Neuronal stem cell (in vitro differentiated cells): ENCODE data around the gene HINT2.

ENCODE experiments used
- DNase-seq: peaks from one replicate; pipeline ENCODE4 v3.0.0-alpha.2; 2013; ENCODE audit warnings: low spot score
- H2AFZ ChIP-seq: one replicate; pipeline ENCODE4 v1.6.1; 2013; ENCODE audit warnings: mild to moderate bottlenecking, low read length, inconsistent platforms
- H2AK5ac ChIP-seq: 2 replicates; pipeline ENCODE4 v1.6.1; 2013; ENCODE audit warnings: low read depth, mild to moderate bottlenecking, inconsistent platforms, low read length, moderate library complexity, mixed read lengths
- H2BK120ac ChIP-seq: 2 replicates; pipeline ENCODE4 v1.6.1; 2013; ENCODE audit warnings: low read depth, mild to moderate bottlenecking, inconsistent platforms, low read length, moderate library complexity, mixed read lengths
- H2BK12ac ChIP-seq: one replicate; pipeline ENCODE4 v1.6.1; 2013; ENCODE audit warnings: low read length, inconsistent platforms
- H2BK15ac ChIP-seq: 2 replicates; pipeline ENCODE4 v1.6.1; 2013; ENCODE audit warnings: mild to moderate bottlenecking, low read length, inconsistent platforms, mixed read lengths
- H2BK5ac ChIP-seq: one replicate; pipeline ENCODE4 v1.6.1; 2013; ENCODE audit warnings: inconsistent platforms, mild to moderate bottlenecking, low read length, moderate library complexity
- H3K14ac ChIP-seq: one replicate; pipeline ENCODE4 v1.6.1; 2013; ENCODE audit warnings: low read length, inconsistent platforms
- H3K18ac ChIP-seq: 2 replicates; pipeline ENCODE4 v1.6.1; 2013; ENCODE audit warnings: low read length, inconsistent platforms
- H3K23ac ChIP-seq: 2 replicates; pipeline ENCODE4 v1.6.1; 2013; ENCODE audit warnings: low read depth, mild to moderate bottlenecking, mixed read lengths, low read length, inconsistent platforms; ENCODE audit not compliant: poor library complexity
- H3K27ac ChIP-seq: replicated peaks from 3 replicates; pipeline ENCODE4 v1.5.1; 2013; ENCODE audit warnings: low read length, inconsistent platforms
- H3K27me3 ChIP-seq, 3 experiments: 2 replicates each; pipeline ENCODE4 v1.6.1; 2013; ENCODE audit warnings: low read length in 3 of 3, mild to moderate bottlenecking in 2 of 3, inconsistent platforms in 1 of 3, low read depth in 1 of 3, mixed read lengths in 1 of 3, moderate library complexity in 1 of 3; ENCODE audit not compliant: control insufficient read depth in 3 of 3, insufficient read depth in 3 of 3
- H3K36me3 ChIP-seq, 2 donors: replicated peaks in 1 of 2; 2 replicates each; pipeline ENCODE4 v1.6.1; 2013; ENCODE audit warnings: low read length in 2 of 2; ENCODE audit not compliant: control insufficient read depth in 2 of 2, insufficient read depth in 2 of 2
- H3K4ac ChIP-seq: 2 replicates; pipeline ENCODE4 v1.6.1; 2013; ENCODE audit warnings: inconsistent platforms, mild to moderate bottlenecking, low read length, moderate library complexity
- H3K4me1 ChIP-seq, 2 donors: 1 replicate in 1 of 2; 2 replicates in 1 of 2; pipeline ENCODE4 v1.6.1; 2013; ENCODE audit warnings: low read length in 2 of 2, low read depth in 1 of 2; ENCODE audit not compliant: control insufficient read depth in 2 of 2, insufficient read depth in 1 of 2
- H3K4me2 ChIP-seq: one replicate; pipeline ENCODE4 v1.6.1; 2013; ENCODE audit warnings: mild to moderate bottlenecking, low read length, inconsistent platforms; ENCODE audit not compliant: insufficient read depth, poor library complexity, severe bottlenecking
- H3K4me3 ChIP-seq, 2 donors: 2 replicates each; pipeline ENCODE4 v1.5.1; 2013; ENCODE audit warnings: low read length in 2 of 2, mild to moderate bottlenecking in 2 of 2, inconsistent platforms in 1 of 2, moderate library complexity in 1 of 2
- H3K79me1 ChIP-seq: one replicate; pipeline ENCODE4 v1.6.1; 2013; ENCODE audit warnings: low read depth, mild to moderate bottlenecking, inconsistent platforms, low read length, moderate library complexity
- H3K9ac ChIP-seq: one replicate; pipeline ENCODE4 v1.6.1; 2013; ENCODE audit warnings: mild to moderate bottlenecking, low read depth, low read length, inconsistent platforms; ENCODE audit not compliant: poor library complexity
- H3K9me3 ChIP-seq, 2 donors: replicated peaks in 1 of 2; 2 replicates each; pipeline versions ENCODE3 to v1.6.1; 2013; ENCODE audit warnings: low read length in 2 of 2, mild to moderate bottlenecking in 2 of 2, inconsistent platforms in 1 of 2, low read depth in 1 of 2, mixed read lengths in 1 of 2, moderate library complexity in 1 of 2; ENCODE audit not compliant: control insufficient read depth in 2 of 2, insufficient read depth in 1 of 2
- H4K8ac ChIP-seq: one replicate; pipeline ENCODE4 v1.6.1; 2013; ENCODE audit warnings: low read depth, mild to moderate bottlenecking, inconsistent platforms, low read length, moderate library complexity
- H4K91ac ChIP-seq: one replicate; pipeline ENCODE4 v1.6.1; 2013; ENCODE audit warnings: low read length, low read depth, mild to moderate bottlenecking, inconsistent platforms; ENCODE audit not compliant: poor library complexity
- WGBS, 2 donors: extraction: QIAGEN DNeasy Blood & Tissue Kit; methylation state at CpG; one replicate each; pipeline ENCODE4 v1.1.7; 2013; ENCODE audit warnings: missing lambda C conversion rate in 2 of 2, mixed read lengths in 1 of 2; ENCODE audit not compliant: insufficient read length in 2 of 2, insufficient replicate concordance in 1 of 2; ENCODE audit errors: extremely low coverage in 2 of 2; 5-methylcytosine and 5-hydroxymethylcytosine counted together

Gene HINT2

GRCh38 chr9:35771534-35771933 lies 43.3 kb downstream of the HINT2 start:
- Histone ChIP-seq H2BK15ac (no peak overlapping the region), H3K14ac (no peak overlapping the region), H2BK12ac (no peak overlapping the region), H3K27me3 (peaks cover 0 to 8% (median 0%) of the 10 kb centered on the region in 3 experiments), H3K4me2 (no peak overlapping the region), H2BK5ac (no peak overlapping the region), H3K4ac (no peak overlapping the region), H3K9me3 (no peaks in the 10 kb centered on the region), H3K4me1 (peaks cover 10 to 15% of the 10 kb centered on the region in 2 donors), H3K18ac (no peak overlapping the region), H3K9ac (no peak overlapping the region), H3K36me3 (peaks cover 0 to 2% of the 10 kb centered on the region in 2 donors), H3K23ac (no peak overlapping the region), H2BK120ac (no peak overlapping the region), H3K79me1 (peaks cover 3% of the 10 kb centered on the region), H4K91ac (no peak overlapping the region), H4K8ac (no peak overlapping the region), H3K27ac (no peak overlapping the region), H2AK5ac (no peak overlapping the region), H3K4me3 (no peak overlapping the region), H2AFZ (no peak overlapping the region)
- DNase-seq: no peak
- WGBS, 2 donors: no CpG with 5 or more reads among the region's 1 CpG

- Histone ChIP-seq H4K8ac (no peak overlapping the region), H2BK12ac (no peak overlapping the region), H3K36me3 (peaks cover 0 to 2% of the 10 kb centered on the region in 2 donors), H3K27me3 (peaks cover 0 to 8% (median 0%) of the 10 kb centered on the region in 3 experiments), H3K79me1 (peaks cover 3% of the 10 kb centered on the region), H3K4me2 (no peak overlapping the region), H2BK120ac (no peak overlapping the region), H2AFZ (no peak overlapping the region), H3K18ac (no peak overlapping the region), H4K91ac (no peak overlapping the region), H2AK5ac (no peak overlapping the region), H3K9me3 (no peaks in the 10 kb centered on the region), H3K4ac (no peak overlapping the region), H3K4me3 (no peak overlapping the region), H2BK5ac (no peak overlapping the region), H3K9ac (no peak overlapping the region), H2BK15ac (no peak overlapping the region), H3K14ac (no peak overlapping the region), H3K27ac (no peak overlapping the region), H3K4me1 (peaks cover 8 to 13% of the 10 kb centered on the region in 2 donors), H3K23ac (no peak overlapping the region)
- no peak for DNase-seq
- no CpG with 5 or more reads among the region's 4 CpGs for whole genome bisulfite sequencing, 2 donors
These were observed 43.8 kb downstream of the HINT2 start for GRCh38 chr9:35771075-35771433.

- Histone ChIP-seq H3K9me3 (no peaks in the 10 kb centered on the region), H2AFZ (no peak overlapping the region), H2AK5ac (no peak overlapping the region), H3K4me1 (no peaks in the 10 kb centered on the region), H3K79me1 (peaks cover 3% of the 10 kb centered on the region), H3K14ac (no peak overlapping the region), H3K4me2 (no peak overlapping the region), H3K27me3 (peaks cover 0 to 8% (median 0%) of the 10 kb centered on the region in 3 experiments), H3K4ac (no peak overlapping the region), H4K8ac (no peak overlapping the region), H3K18ac (no peak overlapping the region), H3K4me3 (no peak overlapping the region), H2BK12ac (no peak overlapping the region), H3K9ac (no peak overlapping the region), H4K91ac (no peak overlapping the region), H2BK120ac (no peak overlapping the region), H2BK5ac (no peak overlapping the region), H3K36me3 (peaks cover 0 to 2% of the 10 kb centered on the region in 2 donors), H3K27ac (no peak overlapping the region), H3K23ac (no peak overlapping the region), H2BK15ac (no peak overlapping the region)
- DNase-seq: no peak
- WGBS, 2 donors: no CpG with 5 or more reads among the region's 1 CpG
These were observed 45.1 kb downstream of the HINT2 start for GRCh38 chr9:35769763-35770162.

GRCh38 chr9:35767458-35767857 lies 47.4 kb downstream of the HINT2 start:
- Histone ChIP-seq H3K36me3 (peaks cover 0 to 2% of the 10 kb centered on the region in 2 donors), H3K79me1 (peaks cover 3% of the 10 kb centered on the region), H3K27me3 (peaks cover 0 to 8% (median 0%) of the 10 kb centered on the region in 3 experiments), H2BK12ac (no peak overlapping the region), H2AK5ac (no peak overlapping the region), H3K9ac (no peak overlapping the region), H3K4me1 (no peaks in the 10 kb centered on the region), H3K4me3 (no peak overlapping the region), H2BK5ac (no peak overlapping the region), H2AFZ (no peak overlapping the region), H3K4ac (no peak overlapping the region), H3K4me2 (no peak overlapping the region), H3K9me3 (no peaks in the 10 kb centered on the region), H3K27ac (no peak overlapping the region), H4K91ac (no peak overlapping the region), H2BK15ac (no peak overlapping the region), H2BK120ac (no peak overlapping the region), H3K23ac (no peak overlapping the region), H4K8ac (no peak overlapping the region), H3K14ac (no peak overlapping the region), H3K18ac (no peak overlapping the region)
- no CpG with 5 or more reads among the region's 1 CpG for WGBS, 2 donors
- no peak for DNase-seq
